GM12878 (cell line): Measurements from ENCODE around the gene TRAF2. TPM values are rescaled to one million over a fixed set of nuclear protein-coding genes. Genes with fewer than 3 reads are reported as not detected.

Source experiments
- ATAC-seq: fragments of 200-7000 bp; cut with Tn5 transposase; 3 replicates; pipeline ENCODE4 v1.9.1; 2020; ENCODE audit warnings: mild to moderate bottlenecking, moderate library complexity
- BruUV-seq: library from RNA; stranded (reverse); fragments of 400-500 nt; replicated peaks from 2 replicates; lab custom pipeline; 2021; lab: Mats Ljungman, UMichigan
- CTCF ChIA-PET: fragments of 300-600 bp; sonication (Branson Sonifier 250); formaldehyde crosslinking; extraction: SDS; loops from one replicate; lab custom pipeline; 2021; ENCODE audit warnings: inconsistent platforms; lab: Yijun Ruan, JAX
- POLR2A ChIA-PET: fragments of 350-600 bp; formaldehyde crosslinking; extraction: SDS; loops from one replicate; lab custom pipeline; 2021; ENCODE audit warnings: inconsistent platforms; lab: Charles Lee
- RAD21 ChIA-PET: fragments of 300-600 bp; sonication (Branson Sonifier 250); formaldehyde crosslinking; loops from one replicate; lab custom pipeline; 2023; ENCODE audit warnings: antibody characterized with exemption; ENCODE audit not compliant: unreplicated experiment; lab: Charles Lee
- SMC1A ChIA-PET: fragments of 300-600 bp; sonication (Branson Sonifier 250); formaldehyde crosslinking; loops from one replicate; lab custom pipeline; 2023; ENCODE audit not compliant: unreplicated experiment, uncharacterized antibody; lab: Charles Lee
- DNase-seq: peaks from one replicate; pipeline ENCODE4 v3.0.0-alpha.2; 2011; ENCODE audit warnings: low read depth, low spot score
- FAIRE-seq: peaks from 3 replicates; lab custom pipeline; 2011; peaks lifted over from hg19 to GRCh38; lab: Jason Lieb, UNC
- H2AFZ ChIP-seq: 2 replicates; pipeline ENCODE4 v1.6.0; 2011; ENCODE audit warnings: low read depth, low read length, control low read depth; ENCODE audit not compliant: control insufficient read depth
- H3K27ac ChIP-seq: 2 replicates; pipeline ENCODE4 v1.5.1; 2011; ENCODE audit warnings: control low read depth; ENCODE audit not compliant: control insufficient read depth, insufficient read depth
- H3K27me3 ChIP-seq, 2 experiments: replicated peaks in 1 of 2; 2 replicates each; pipeline versions ENCODE4 v1.6.0 to v1.6.1; 2011; ENCODE audit warnings: low read length in 1 of 2; ENCODE audit not compliant: control insufficient read depth in 2 of 2, insufficient read depth in 2 of 2
- H3K36me3 ChIP-seq, 2 experiments: 2 replicates each; pipeline ENCODE4 v1.5.1; 2011; ENCODE audit warnings: low read length in 1 of 2; ENCODE audit not compliant: control insufficient read depth in 2 of 2, insufficient read depth in 2 of 2
- H3K4me1 ChIP-seq: 2 replicates; pipeline ENCODE4 v1.6.1; 2011; ENCODE audit warnings: mild to moderate bottlenecking, low read length, moderate library complexity, mixed read lengths; ENCODE audit not compliant: control insufficient read depth, insufficient read depth
- H3K4me2 ChIP-seq: 2 replicates; pipeline ENCODE4 v1.6.0; 2011; ENCODE audit warnings: control low read depth; ENCODE audit not compliant: control insufficient read depth, insufficient read depth
- H3K4me3 ChIP-seq: fragments of 200-600 bp; sonication (generic); 2 replicates; pipeline ENCODE4 v1.5.1; 2016
- H3K79me2 ChIP-seq: 2 replicates; pipeline ENCODE4 v1.6.0; 2011; ENCODE audit warnings: low read length; ENCODE audit not compliant: control insufficient read depth, insufficient read depth
- H3K9ac ChIP-seq: 2 replicates; pipeline ENCODE4 v1.8.0; 2011; ENCODE audit warnings: low read length, control low read depth, mixed read lengths; ENCODE audit not compliant: control insufficient read depth, insufficient read depth
- H3K9me3 ChIP-seq: replicated peaks from 3 replicates; pipeline ENCODE4 v1.5.1; 2011; ENCODE audit warnings: mild to moderate bottlenecking, low read length; ENCODE audit not compliant: control insufficient read depth, insufficient read depth
- H4K20me1 ChIP-seq: 2 replicates; pipeline ENCODE4 v1.6.0; 2011; ENCODE audit not compliant: control insufficient read depth, insufficient read depth
- ATF7 ChIP-seq: fragments of 450-650 bp; IDR thresholded peaks from 2 replicates; pipeline ENCODE4 v1.6.1; 2016; ENCODE audit warnings: low read depth, mild to moderate bottlenecking
- CBX3 ChIP-seq: fragments of 200-600 bp; sonication (generic); IDR thresholded peaks from 2 replicates; pipeline ENCODE4 v1.6.1; 2016; ENCODE audit warnings: low read depth, borderline replicate concordance
- CTCF ChIP-seq, 3 experiments: IDR thresholded peaks in 2 of 3; conservative IDR thresholded peaks in 1 of 3; 2 replicates each; pipeline ENCODE4 v1.5.1; 2011; ENCODE audit warnings: low read depth in 3 of 3, low read length in 3 of 3, mild to moderate bottlenecking in 3 of 3, control low read depth in 2 of 3, moderate library complexity in 2 of 3, inconsistent platforms in 1 of 3, mixed read lengths in 1 of 3; ENCODE audit not compliant: control insufficient read depth in 2 of 3, insufficient read depth in 1 of 3; ENCODE audit errors: extremely low read depth in 1 of 3
- EZH2 ChIP-seq: IDR thresholded peaks from 2 replicates; pipeline ENCODE4 v1.6.1; 2012; ENCODE audit warnings: low read depth, mild to moderate bottlenecking, control low read depth, inconsistent platforms, low read length, borderline replicate concordance; ENCODE audit not compliant: control insufficient read depth
- IKZF2 ChIP-seq, 2 experiments: fragments of 450-650 bp; IDR thresholded peaks; 2 replicates each; pipeline ENCODE4 v1.6.1; 2017; ENCODE audit warnings: mild to moderate bottlenecking in 2 of 2, moderate library complexity in 2 of 2
- JUNB ChIP-seq: IDR thresholded peaks from 2 replicates; pipeline ENCODE4 v1.6.1; 2016; ENCODE audit warnings: antibody characterized with exemption, mild to moderate bottlenecking
- RAD51 ChIP-seq: fragments of 450-650 bp; IDR thresholded peaks from 2 replicates; pipeline ENCODE4 v1.6.1; 2016; ENCODE audit warnings: moderate library complexity, mild to moderate bottlenecking, inconsistent platforms
- STAT3 ChIP-seq: IDR thresholded peaks from 2 replicates; pipeline ENCODE4 v1.6.1; 2011; ENCODE audit warnings: low read depth, low read length, improper control_type of control experiment
- ZNF384 ChIP-seq: IDR thresholded peaks from 2 replicates; pipeline ENCODE4 v1.6.1; 2012; ENCODE audit warnings: low read depth, mild to moderate bottlenecking, low read length, improper control_type of control experiment, borderline replicate concordance
- WGBS: methylation state at CpG from one replicate; pipeline ENCODE4 v1.1.6; 2016; ENCODE audit warnings: low lambda C conversion rate; ENCODE audit not compliant: insufficient replicate concordance, insufficient coverage; ENCODE audit errors: missing lambda C conversion rate; 5-methylcytosine and 5-hydroxymethylcytosine counted together
- in situ Hi-C: fragments of 300-500 bp; cut with MboI; formaldehyde crosslinking; loops from 9 replicates; pipeline ENCODE4 v1.14.3; 2018; ENCODE audit warnings: mixed read lengths
- intact Hi-C: fragments of 100-400 bp; cut with micrococcal nuclease; formaldehyde crosslinking; loops from one replicate; pipeline ENCODE4 v1.14.2; 2022; ENCODE audit not compliant: unreplicated experiment
- polyA plus RNA-seq, 11 experiments: library from polyadenylated mRNA; depleted of rRNA in 4 of 11; unstranded in 6 of 11; stranded (reverse) in 5 of 11; fragments of >200 nt; fragmentation: Nextera tagmentation in 4 of 11; fragmentation: Illumina TruSeq in 1 of 11; extraction: Ambion mirVana in 4 of 11; extraction: Trizol in 1 of 11; gene quantifications; 1 replicate in 1 of 11; 2 replicates in 10 of 11; pipeline versions ENCODE4 v1.2.1 to v1.2.3, GENCODE V29; 2011 to 2016; ENCODE audit warnings: inconsistent platforms in 2 of 11, missing spikeins in 2 of 11, low read depth in 1 of 11
- total RNA-seq, 4 experiments: library from RNA; depleted of rRNA in 3 of 4; stranded (reverse); fragments of >200 nt in 3 of 4; fragmentation: Illumina TruSeq in 1 of 4; extraction: Trizol in 1 of 4; gene quantifications; 2 replicates each; pipeline versions ENCODE4 v1.2.1 to v1.2.3, GENCODE V29; 2013 to 2021
- TF ChIP-seq, protein P1 (sequence below): fragments of 450-650 bp; formaldehyde crosslinking; IDR thresholded peaks from 2 replicates; pipeline ENCODE4 v1.5.0; 2022; ENCODE audit warnings: mild to moderate bottlenecking, missing genetic modification characterization
- TF ChIP-seq, protein P2 (sequence below): fragments of 450-650 bp; IDR thresholded peaks from 2 replicates; pipeline ENCODE4 v1.6.1; 2017; ENCODE audit warnings: mild to moderate bottlenecking
- TF ChIP-seq, protein P3 (sequence below): IDR thresholded peaks from 2 replicates; pipeline ENCODE4 v1.6.1; 2012; ENCODE audit warnings: low read depth, low read length, improper control_type of control experiment

The TRAF2 gene
- total and polyA plus RNA-seq, 10 of the 15 experiments (the other 5 are each of a cell fraction or from before 2014, with no cell fraction given), result 0.34 to 39.5 (median 18.7) TPM

DNA sequence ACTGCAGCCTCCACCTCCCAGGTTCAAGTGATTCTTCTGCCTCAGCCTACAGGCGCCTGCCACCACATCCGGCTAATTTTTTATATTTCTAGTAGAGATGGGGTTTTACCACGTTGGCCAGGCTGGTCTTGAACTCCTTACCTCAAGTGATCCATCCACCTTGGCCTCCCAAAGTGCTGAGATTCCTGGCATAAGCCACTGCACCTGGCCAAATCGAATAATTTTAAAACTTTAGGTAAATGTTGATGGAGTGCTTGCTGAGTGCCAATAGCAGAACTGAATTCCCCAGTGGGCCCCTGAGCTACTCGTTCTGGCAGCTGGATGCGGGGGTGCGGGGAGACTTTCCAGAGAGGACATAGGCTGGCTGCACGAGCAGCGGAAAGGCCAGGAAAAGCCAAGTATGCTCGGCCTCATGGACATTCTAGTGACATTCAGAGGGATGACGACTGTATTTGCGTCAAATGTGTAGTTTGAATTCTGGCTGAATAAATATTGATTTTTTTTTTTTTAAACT is 16.8 kb downstream of the TRAF2 start:
- TF ChIP-seq, protein P1, sequence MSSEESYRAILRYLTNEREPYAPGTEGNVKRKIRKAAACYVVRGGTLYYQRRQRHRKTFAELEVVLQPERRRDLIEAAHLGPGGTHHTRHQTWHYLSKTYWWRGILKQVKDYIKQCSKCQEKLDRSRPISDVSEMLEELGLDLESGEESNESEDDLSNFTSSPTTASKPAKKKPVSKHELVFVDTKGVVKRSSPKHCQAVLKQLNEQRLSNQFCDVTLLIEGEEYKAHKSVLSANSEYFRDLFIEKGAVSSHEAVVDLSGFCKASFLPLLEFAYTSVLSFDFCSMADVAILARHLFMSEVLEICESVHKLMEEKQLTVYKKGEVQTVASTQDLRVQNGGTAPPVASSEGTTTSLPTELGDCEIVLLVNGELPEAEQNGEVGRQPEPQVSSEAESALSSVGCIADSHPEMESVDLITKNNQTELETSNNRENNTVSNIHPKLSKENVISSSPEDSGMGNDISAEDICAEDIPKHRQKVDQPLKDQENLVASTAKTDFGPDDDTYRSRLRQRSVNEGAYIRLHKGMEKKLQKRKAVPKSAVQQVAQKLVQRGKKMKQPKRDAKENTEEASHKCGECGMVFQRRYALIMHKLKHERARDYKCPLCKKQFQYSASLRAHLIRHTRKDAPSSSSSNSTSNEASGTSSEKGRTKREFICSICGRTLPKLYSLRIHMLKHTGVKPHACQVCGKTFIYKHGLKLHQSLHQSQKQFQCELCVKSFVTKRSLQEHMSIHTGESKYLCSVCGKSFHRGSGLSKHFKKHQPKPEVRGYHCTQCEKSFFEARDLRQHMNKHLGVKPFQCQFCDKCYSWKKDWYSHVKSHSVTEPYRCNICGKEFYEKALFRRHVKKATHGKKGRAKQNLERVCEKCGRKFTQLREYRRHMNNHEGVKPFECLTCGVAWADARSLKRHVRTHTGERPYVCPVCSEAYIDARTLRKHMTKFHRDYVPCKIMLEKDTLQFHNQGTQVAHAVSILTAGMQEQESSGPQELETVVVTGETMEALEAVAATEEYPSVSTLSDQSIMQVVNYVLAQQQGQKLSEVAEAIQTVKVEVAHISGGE (CRISPR knock-in tag), result no peak
- TF ChIP-seq IKZF2 (IDR thresholded peaks at IDR 0.05) (no peak), CBX3 (no peak), JUNB (no peak), EZH2 (no peak), CTCF (IDR thresholded peaks at IDR 0.05 in 2 of 3, conservative IDR thresholded peaks at IDR 0.05 in 1 of 3; ENCODE audit: control insufficient read depth in 2 of 3, extremely low read depth in 1 of 3, insufficient read depth in 1 of 3, low read depth in 3 of 3, low read length in 3 of 3) (no peak), RAD51 (no peak), STAT3 (no peak), ZNF384 (no peak), ATF7 (no peak)
- TF ChIP-seq, protein P2, sequence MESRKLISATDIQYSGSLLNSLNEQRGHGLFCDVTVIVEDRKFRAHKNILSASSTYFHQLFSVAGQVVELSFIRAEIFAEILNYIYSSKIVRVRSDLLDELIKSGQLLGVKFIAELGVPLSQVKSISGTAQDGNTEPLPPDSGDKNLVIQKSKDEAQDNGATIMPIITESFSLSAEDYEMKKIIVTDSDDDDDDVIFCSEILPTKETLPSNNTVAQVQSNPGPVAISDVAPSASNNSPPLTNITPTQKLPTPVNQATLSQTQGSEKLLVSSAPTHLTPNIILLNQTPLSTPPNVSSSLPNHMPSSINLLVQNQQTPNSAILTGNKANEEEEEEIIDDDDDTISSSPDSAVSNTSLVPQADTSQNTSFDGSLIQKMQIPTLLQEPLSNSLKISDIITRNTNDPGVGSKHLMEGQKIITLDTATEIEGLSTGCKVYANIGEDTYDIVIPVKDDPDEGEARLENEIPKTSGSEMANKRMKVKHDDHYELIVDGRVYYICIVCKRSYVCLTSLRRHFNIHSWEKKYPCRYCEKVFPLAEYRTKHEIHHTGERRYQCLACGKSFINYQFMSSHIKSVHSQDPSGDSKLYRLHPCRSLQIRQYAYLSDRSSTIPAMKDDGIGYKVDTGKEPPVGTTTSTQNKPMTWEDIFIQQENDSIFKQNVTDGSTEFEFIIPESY, result no peak
- TF ChIP-seq, protein P3, sequence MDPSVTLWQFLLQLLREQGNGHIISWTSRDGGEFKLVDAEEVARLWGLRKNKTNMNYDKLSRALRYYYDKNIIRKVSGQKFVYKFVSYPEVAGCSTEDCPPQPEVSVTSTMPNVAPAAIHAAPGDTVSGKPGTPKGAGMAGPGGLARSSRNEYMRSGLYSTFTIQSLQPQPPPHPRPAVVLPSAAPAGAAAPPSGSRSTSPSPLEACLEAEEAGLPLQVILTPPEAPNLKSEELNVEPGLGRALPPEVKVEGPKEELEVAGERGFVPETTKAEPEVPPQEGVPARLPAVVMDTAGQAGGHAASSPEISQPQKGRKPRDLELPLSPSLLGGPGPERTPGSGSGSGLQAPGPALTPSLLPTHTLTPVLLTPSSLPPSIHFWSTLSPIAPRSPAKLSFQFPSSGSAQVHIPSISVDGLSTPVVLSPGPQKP, result no peak
- Histone ChIP-seq H3K36me3 (peaks cover 30 to 43% of the 10 kb centered on the region in 2 experiments), H3K4me3 (no peak overlapping the region), H3K27me3 (no peaks in the 10 kb centered on the region), H2AFZ (no peak overlapping the region), H3K4me2 (no peak overlapping the region), H4K20me1 (no peaks in the 10 kb centered on the region), H3K79me2 (peaks cover 28% of the 10 kb centered on the region), H3K27ac (peak overlapping the region; percentile 99), H3K9ac (peak overlapping the region; percentile 35; the same call in 1 of the 2 replicates), H3K4me1 (peaks cover 51% of the 10 kb centered on the region), H3K9me3 (peaks cover 5% of the 10 kb centered on the region; the same call in 2 of the 3 replicates)
- ChIA-PET CTCF (interaction anchor here (0.8 to 3.1 kb wide), 9 partner anchors 16 to 132 kb away, joined by 3 to 21 read pairs (median 7); partner anchors contain the start of genes AJM1, C8G and TRAF2), SMC1A (interaction anchor here (1.8 to 7.5 kb wide), 2 partner anchors 18 to 60 kb away, joined by 6 to 70 read pairs; partner anchors contain the start of gene TRAF2), POLR2A (interaction anchor here (0.6 to 3.4 kb wide), 9 partner anchors 12 to 202 kb away, joined by 3 to 41 read pairs (median 4); partner anchors contain the start of genes FBXW5, RABL6 and TRAF2), RAD21 (interaction anchor here (1.3 to 2.4 kb wide), 4 partner anchors 17 to 137 kb away, joined by 3 to 30 read pairs (median 14); partner anchors contain the start of gene TRAF2)
- WGBS, result 84% methylated on average over 12 of the region's 12 CpGs
- FAIRE-seq, result no peak
- DNase-seq, result no peak
- in situ Hi-C loops (no loop called here), intact Hi-C loops (loop anchor here (2.0 kb wide), 1 partner anchor 16 kb away; the partner anchor contains the start of gene TRAF2)
- no peak for ATAC-seq
- BruUV-seq, result TSS peak; percentile 43
